ENCODE results near the gene SETD2.

GRCh38 chr3:47162697-47163168 is 1.2 kb downstream of the SETD2 start:
- TF ChIP-seq CTCF (IDR thresholded peaks at IDR 0.05), result no peak
- TF ChIP-seq POLR2A (IDR thresholded peaks at IDR 0.05), result no peak

Measured in lower leg skin (tissue), 3 donors.